ENCODE data around the gene NAP1L5. TPM values are rescaled to one million over a fixed set of nuclear protein-coding genes. Genes with fewer than 3 reads are reported as not detected.

Gene NAP1L5
- total and polyA plus RNA-seq, 4 donors, result 9.4 to 13.0 (median 10.4) TPM

DNA sequence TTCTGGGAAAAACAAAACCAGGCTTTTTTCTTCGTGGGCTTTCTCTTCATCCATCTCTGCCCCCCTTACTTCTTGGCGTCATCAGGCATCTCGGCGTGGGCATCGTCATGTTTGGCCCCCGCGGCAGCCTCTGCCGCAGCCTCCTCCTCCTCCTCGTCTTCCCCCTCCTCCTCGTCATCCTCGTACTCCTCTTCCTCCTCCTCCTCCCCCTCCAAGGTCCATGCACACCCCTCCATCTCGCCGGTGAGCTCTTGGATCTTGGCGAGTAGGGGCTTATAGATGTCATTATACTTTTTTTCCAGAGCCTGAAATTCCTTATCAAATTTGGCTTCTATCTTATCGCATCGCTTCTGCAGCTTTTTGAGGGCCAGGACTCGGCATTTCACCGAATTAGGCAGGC lies 488 bp downstream of the NAP1L5 start:
- Histone ChIP-seq H3K27me3 (ENCODE audit: control insufficient read depth in 1 of 2, insufficient read depth in 2 of 2, low read length in 1 of 2) (no peaks in the 10 kb centered on the region), H3K4me3 (ENCODE audit: low read length in 2 of 2) (peak overlapping the region; percentile 53 to 66), H3K9me3 (ENCODE audit: control insufficient read depth, low read length) (no peaks in the 10 kb centered on the region), H3K36me3 (ENCODE audit: control insufficient read depth in 1 of 2, insufficient read depth in 2 of 2, low read length in 1 of 2) (no peaks in the 10 kb centered on the region), H3K27ac (ENCODE audit: low read depth in 1 of 2, low read length in 2 of 2) (peak overlapping the region in 1 of 2 donors; percentile 70), H3K4me1 (ENCODE audit: control insufficient read depth in 1 of 2, insufficient read depth in 2 of 2, low read length in 2 of 2) (no peaks in the 10 kb centered on the region)
- intact Hi-C loops (cut with DNase I), result no loop called here
- WGBS, 2 donors, result 49 to 51% methylated on average over 18 of the region's 18 CpGs
- DNase-seq (peak in 1 of 2 donors; percentile 49), ATAC-seq (ENCODE audit: low FRiP score) (peak; percentile 66)

DNA sequence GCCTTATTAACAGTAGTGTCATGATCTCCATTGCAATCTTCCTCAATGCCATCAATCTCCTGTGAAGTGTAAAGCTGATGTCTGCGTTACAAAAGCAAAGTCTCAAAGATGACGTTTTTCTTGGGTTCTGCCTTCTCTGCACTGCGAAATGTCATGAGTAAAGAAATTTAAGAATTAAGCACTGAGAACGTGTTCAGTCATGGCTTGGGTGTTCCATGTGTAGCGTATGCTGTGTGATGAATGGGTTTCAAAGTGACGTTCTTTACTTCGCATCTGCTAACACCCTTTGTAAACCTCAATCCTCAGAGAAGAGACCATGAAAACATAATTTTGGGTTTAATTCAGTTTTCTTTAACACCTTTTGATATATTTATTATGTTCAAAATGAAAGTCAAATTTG lies 999 bp downstream of the NAP1L5 start:
- ATAC-seq (ENCODE audit: low FRiP score), result peak; percentile 45
- Histone ChIP-seq H3K36me3 (ENCODE audit: control insufficient read depth in 1 of 2, insufficient read depth in 2 of 2, low read length in 1 of 2) (no peaks in the 10 kb centered on the region), H3K27me3 (ENCODE audit: control insufficient read depth in 1 of 2, insufficient read depth in 2 of 2, low read length in 1 of 2) (no peaks in the 10 kb centered on the region), H3K9me3 (ENCODE audit: control insufficient read depth, low read length) (no peaks in the 10 kb centered on the region), H3K4me3 (ENCODE audit: low read length in 2 of 2) (no peak overlapping the region), H3K4me1 (ENCODE audit: control insufficient read depth in 1 of 2, insufficient read depth in 2 of 2, low read length in 2 of 2) (no peaks in the 10 kb centered on the region), H3K27ac (ENCODE audit: low read depth in 1 of 2, low read length in 2 of 2) (no peak overlapping the region)
- 44 to 48% methylated on average over 7 of the region's 7 CpGs for WGBS, 2 donors
- DNase-seq, result no peak
- intact Hi-C loops (cut with DNase I), result no loop called here

DNA sequence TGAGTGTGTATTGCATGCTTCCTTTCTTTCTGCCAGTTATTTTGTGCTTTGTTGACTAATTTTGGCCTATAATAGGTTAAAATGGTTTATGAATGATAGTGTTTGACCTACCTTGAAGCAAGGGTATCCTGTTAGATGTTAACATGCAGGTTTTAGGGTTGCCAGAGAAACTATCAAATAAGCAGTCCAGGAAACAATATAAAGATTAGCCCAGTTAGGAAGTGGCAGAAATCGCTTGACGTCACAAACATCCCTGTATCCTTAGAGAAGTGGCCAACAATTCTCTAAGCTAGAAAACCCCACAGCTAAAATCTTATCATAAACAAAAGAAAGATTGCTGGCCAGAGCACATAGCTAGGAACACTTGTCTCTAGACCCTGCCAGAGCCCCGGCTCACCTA lies 3.8 kb downstream of the NAP1L5 start:
- ATAC-seq (ENCODE audit: low FRiP score) (no peak), DNase-seq (peak in 1 of 2 donors; percentile 35)
- no peaks in the 10 kb centered on the region for H3K27me3 ChIP-seq (ENCODE audit: control insufficient read depth in 1 of 2, insufficient read depth in 2 of 2, low read length in 1 of 2)
- H3K27ac ChIP-seq (ENCODE audit: low read depth in 1 of 2, low read length in 2 of 2), result no peak overlapping the region
- no peaks in the 10 kb centered on the region for H3K4me1 ChIP-seq (ENCODE audit: control insufficient read depth in 1 of 2, insufficient read depth in 2 of 2, low read length in 2 of 2)
- no peaks in the 10 kb centered on the region for H3K9me3 ChIP-seq (ENCODE audit: control insufficient read depth, low read length)
- H3K4me3 ChIP-seq (ENCODE audit: low read length in 2 of 2), result no peak overlapping the region
- intact Hi-C loops (cut with DNase I), result no loop called here
- no peaks in the 10 kb centered on the region for H3K36me3 ChIP-seq (ENCODE audit: control insufficient read depth in 1 of 2, insufficient read depth in 2 of 2, low read length in 1 of 2)
- 56 to 61% methylated on average over 3 of the region's 3 CpGs for WGBS, 2 donors

DNA sequence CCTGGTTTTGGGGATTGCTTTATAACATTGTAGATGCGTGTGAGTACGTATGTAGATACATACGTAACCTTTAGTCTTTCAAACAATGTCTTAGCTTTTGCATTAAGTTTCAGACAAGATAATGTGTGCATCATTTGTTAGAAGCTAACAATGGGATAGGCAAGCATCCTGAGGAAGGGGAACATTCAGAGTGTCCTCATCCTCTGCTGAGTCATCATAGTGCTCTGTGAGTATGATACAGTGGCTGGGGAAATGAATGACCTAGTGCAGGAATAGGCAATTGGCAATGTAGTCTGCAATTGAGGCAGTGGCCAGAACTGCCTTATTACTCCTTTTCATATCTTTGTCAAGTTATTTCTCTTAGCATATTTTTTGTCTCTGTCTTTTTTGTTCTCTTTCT lies 7.3 kb downstream of the NAP1L5 start:
- ATAC-seq (ENCODE audit: low FRiP score) (peak; percentile 89), DNase-seq (no peak)
- H3K27ac ChIP-seq (ENCODE audit: low read depth in 1 of 2, low read length in 2 of 2), result no peak overlapping the region
- H3K4me1 ChIP-seq (ENCODE audit: control insufficient read depth in 1 of 2, insufficient read depth in 2 of 2, low read length in 2 of 2), result no peaks in the 10 kb centered on the region
- 96 to 97% methylated on average over 3 of the region's 3 CpGs for WGBS, 2 donors
- H3K4me3 ChIP-seq (ENCODE audit: low read length in 2 of 2), result no peak overlapping the region
- no peaks in the 10 kb centered on the region for H3K9me3 ChIP-seq (ENCODE audit: control insufficient read depth, low read length)
- intact Hi-C loops (cut with DNase I), result no loop called here
- H3K36me3 ChIP-seq (ENCODE audit: control insufficient read depth in 1 of 2, insufficient read depth in 2 of 2, low read length in 1 of 2), result peaks cover 0 to 2% of the 10 kb centered on the region in 2 donors
- H3K27me3 ChIP-seq (ENCODE audit: control insufficient read depth in 1 of 2, insufficient read depth in 2 of 2, low read length in 1 of 2), result no peaks in the 10 kb centered on the region

DNA sequence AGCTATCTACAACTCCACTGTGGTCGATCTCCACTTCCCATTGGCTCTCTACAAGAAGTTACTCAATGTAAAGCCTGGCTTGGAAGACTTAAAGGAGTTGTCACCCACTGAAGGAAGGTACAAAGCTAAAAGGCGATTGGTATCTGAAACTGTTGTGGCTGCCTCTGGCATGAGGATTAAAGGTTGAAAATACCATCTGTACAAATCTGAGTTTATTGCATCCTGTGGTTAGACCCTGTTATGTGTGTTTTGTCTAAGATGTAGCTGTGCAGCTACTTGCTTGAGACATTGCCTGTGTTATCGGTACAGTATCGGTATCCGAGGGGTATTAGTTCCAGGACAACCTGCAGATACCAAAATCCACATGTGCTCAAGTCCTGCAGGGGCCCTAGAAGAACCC lies 16.4 kb downstream of the NAP1L5 start:
- H3K9me3 ChIP-seq (ENCODE audit: control insufficient read depth, low read length), result no peaks in the 10 kb centered on the region
- H3K4me1 ChIP-seq (ENCODE audit: control insufficient read depth in 1 of 2, insufficient read depth in 2 of 2, low read length in 2 of 2), result no peaks in the 10 kb centered on the region
- ATAC-seq (ENCODE audit: low FRiP score) (no peak), DNase-seq (no peak)
- H3K4me3 ChIP-seq (ENCODE audit: low read length in 2 of 2), result no peak overlapping the region
- intact Hi-C loops (cut with DNase I), result no loop called here
- peaks cover 2 to 9% of the 10 kb centered on the region in 2 donors for H3K36me3 ChIP-seq (ENCODE audit: control insufficient read depth in 1 of 2, insufficient read depth in 2 of 2, low read length in 1 of 2)
- no peak overlapping the region for H3K27ac ChIP-seq (ENCODE audit: low read depth in 1 of 2, low read length in 2 of 2)
- H3K27me3 ChIP-seq (ENCODE audit: control insufficient read depth in 1 of 2, insufficient read depth in 2 of 2, low read length in 1 of 2), result no peaks in the 10 kb centered on the region
- 95 to 96% methylated on average over 5 of the region's 5 CpGs for WGBS, 2 donors

DNA sequence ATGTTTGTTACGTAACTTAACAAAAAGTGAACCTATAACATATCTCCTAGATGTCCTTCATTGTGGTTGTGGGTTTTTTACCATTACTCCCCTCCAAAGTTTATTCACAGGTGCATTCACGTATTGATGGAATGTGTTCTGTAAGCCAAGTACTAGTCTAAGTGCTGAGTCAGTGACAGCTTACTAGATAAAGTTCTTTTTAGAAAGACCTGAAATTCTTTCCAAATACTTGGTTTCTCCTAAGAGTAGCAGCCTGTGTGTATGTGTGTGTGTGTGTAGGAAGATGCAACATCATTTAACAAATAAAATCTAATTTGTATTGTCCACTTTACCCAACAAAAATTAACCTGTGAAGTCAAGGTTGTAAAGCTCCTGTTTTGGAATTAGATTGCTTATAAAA lies 22.1 kb downstream of the NAP1L5 start:
- Histone ChIP-seq H3K9me3 (ENCODE audit: control insufficient read depth, low read length) (no peaks in the 10 kb centered on the region), H3K36me3 (ENCODE audit: control insufficient read depth in 1 of 2, insufficient read depth in 2 of 2, low read length in 1 of 2) (peaks cover 2 to 11% of the 10 kb centered on the region in 2 donors), H3K4me3 (ENCODE audit: low read length in 2 of 2) (no peak overlapping the region), H3K27me3 (ENCODE audit: control insufficient read depth in 1 of 2, insufficient read depth in 2 of 2, low read length in 1 of 2) (no peaks in the 10 kb centered on the region), H3K27ac (ENCODE audit: low read depth in 1 of 2, low read length in 2 of 2) (no peak overlapping the region), H3K4me1 (ENCODE audit: control insufficient read depth in 1 of 2, insufficient read depth in 2 of 2, low read length in 2 of 2) (no peaks in the 10 kb centered on the region)
- intact Hi-C loops (cut with DNase I), result loop anchor here in 1 of 2 donors (10.0 kb wide), 1 partner anchor 349 kb away; no protein-coding TSS in a partner anchor
- ATAC-seq (ENCODE audit: low FRiP score), result no peak
- 66 to 68% methylated on average over 2 of the region's 2 CpGs for WGBS, 2 donors
- no peak for DNase-seq

DNA sequence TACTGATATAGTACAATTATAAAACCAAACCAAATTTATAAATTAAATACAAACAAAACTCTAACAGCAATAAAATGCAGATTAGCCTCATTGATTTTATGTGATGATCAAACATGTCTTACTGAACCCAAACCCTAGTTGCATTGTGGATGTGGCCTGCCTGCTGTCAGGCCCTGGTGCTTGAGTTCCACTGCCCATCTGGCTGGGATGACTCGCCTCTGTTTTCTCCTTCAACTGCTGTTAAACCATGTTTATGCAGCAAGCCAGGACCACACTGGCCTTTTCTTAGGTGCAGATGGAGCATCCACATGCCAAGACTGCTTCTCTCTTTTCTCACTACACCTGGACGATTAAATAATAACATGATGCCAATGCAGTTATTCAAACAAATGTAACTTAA lies 22.6 kb downstream of the NAP1L5 start:
- intact Hi-C loops (cut with DNase I), result loop anchor here in 1 of 2 donors (10.0 kb wide), 1 partner anchor 350 kb away; no protein-coding TSS in a partner anchor
- Histone ChIP-seq H3K27ac (ENCODE audit: low read depth in 1 of 2, low read length in 2 of 2) (no peak overlapping the region), H3K27me3 (ENCODE audit: control insufficient read depth in 1 of 2, insufficient read depth in 2 of 2, low read length in 1 of 2) (no peaks in the 10 kb centered on the region), H3K4me1 (ENCODE audit: control insufficient read depth in 1 of 2, insufficient read depth in 2 of 2, low read length in 2 of 2) (no peaks in the 10 kb centered on the region), H3K4me3 (ENCODE audit: low read length in 2 of 2) (no peak overlapping the region), H3K9me3 (ENCODE audit: control insufficient read depth, low read length) (no peaks in the 10 kb centered on the region), H3K36me3 (ENCODE audit: control insufficient read depth in 1 of 2, insufficient read depth in 2 of 2, low read length in 1 of 2) (peaks cover 2 to 11% of the 10 kb centered on the region in 2 donors)
- no peak for DNase-seq
- WGBS, 2 donors, result 81 to 89% methylated on average over 2 of the region's 2 CpGs
- ATAC-seq (ENCODE audit: low FRiP score), result no peak

DNA sequence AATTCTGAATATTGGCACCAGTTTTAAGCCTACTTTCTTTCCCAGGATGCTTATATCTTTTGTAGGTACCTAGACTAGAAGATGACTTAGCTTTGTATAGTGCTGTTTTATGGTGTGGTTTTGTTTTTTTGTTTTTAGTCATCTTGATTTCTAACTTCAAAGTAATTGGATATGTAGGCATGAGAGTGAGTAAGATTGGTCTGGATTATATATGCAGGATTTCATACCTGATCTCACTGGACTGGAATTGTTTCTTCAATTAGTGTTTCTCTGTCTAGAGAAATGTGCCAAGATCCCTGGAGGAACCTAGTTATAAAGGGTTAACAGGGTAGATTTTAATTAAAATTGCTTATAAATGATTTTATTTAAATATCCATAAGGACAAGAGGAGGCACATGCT lies 23.1 kb downstream of the NAP1L5 start:
- H3K27ac ChIP-seq (ENCODE audit: low read depth in 1 of 2, low read length in 2 of 2), result no peak overlapping the region
- no peak for DNase-seq
- no peak overlapping the region for H3K4me3 ChIP-seq (ENCODE audit: low read length in 2 of 2)
- intact Hi-C loops (cut with DNase I), result loop anchor here in 1 of 2 donors (10.0 kb wide), 1 partner anchor 350 kb away; no protein-coding TSS in a partner anchor
- no peaks in the 10 kb centered on the region for H3K27me3 ChIP-seq (ENCODE audit: control insufficient read depth in 1 of 2, insufficient read depth in 2 of 2, low read length in 1 of 2)
- H3K36me3 ChIP-seq (ENCODE audit: control insufficient read depth in 1 of 2, insufficient read depth in 2 of 2, low read length in 1 of 2), result peaks cover 2 to 11% of the 10 kb centered on the region in 2 donors
- no peaks in the 10 kb centered on the region for H3K9me3 ChIP-seq (ENCODE audit: control insufficient read depth, low read length)
- ATAC-seq (ENCODE audit: low FRiP score), result no peak
- H3K4me1 ChIP-seq (ENCODE audit: control insufficient read depth in 1 of 2, insufficient read depth in 2 of 2, low read length in 2 of 2), result no peaks in the 10 kb centered on the region

DNA sequence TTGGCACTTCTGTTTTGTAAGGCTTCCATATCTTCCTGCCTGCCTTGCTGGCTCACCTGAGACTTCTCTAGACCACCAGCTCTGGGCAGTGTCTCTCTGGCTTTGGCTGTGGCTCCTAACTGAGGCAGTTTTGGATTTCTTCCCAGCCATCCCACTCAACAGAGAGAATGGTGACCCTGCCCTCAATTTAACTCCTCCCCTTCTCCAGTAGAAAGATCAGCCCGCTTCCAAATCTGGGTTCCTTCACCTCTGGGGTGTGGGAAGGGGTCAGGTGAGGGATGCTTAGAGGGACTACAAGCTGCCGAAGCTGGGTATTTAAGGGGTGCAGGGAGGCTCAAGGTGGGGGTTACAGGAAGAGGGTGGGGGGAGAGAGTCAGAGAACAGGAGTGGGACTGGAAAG lies 23.7 kb downstream of the NAP1L5 start:
- no peak overlapping the region for H3K27ac ChIP-seq (ENCODE audit: low read depth in 1 of 2, low read length in 2 of 2)
- 60 to 64% methylated on average over 2 of the region's 2 CpGs for WGBS, 2 donors
- H3K27me3 ChIP-seq (ENCODE audit: control insufficient read depth in 1 of 2, insufficient read depth in 2 of 2, low read length in 1 of 2), result no peaks in the 10 kb centered on the region
- no peak for ATAC-seq (ENCODE audit: low FRiP score)
- intact Hi-C loops (cut with DNase I), result loop anchor here in 1 of 2 donors (10.0 kb wide), 1 partner anchor 351 kb away; no protein-coding TSS in a partner anchor
- H3K4me1 ChIP-seq (ENCODE audit: control insufficient read depth in 1 of 2, insufficient read depth in 2 of 2, low read length in 2 of 2), result no peaks in the 10 kb centered on the region
- DNase-seq, result no peak
- peaks cover 0 to 11% of the 10 kb centered on the region in 2 donors for H3K36me3 ChIP-seq (ENCODE audit: control insufficient read depth in 1 of 2, insufficient read depth in 2 of 2, low read length in 1 of 2)
- no peak overlapping the region for H3K4me3 ChIP-seq (ENCODE audit: low read length in 2 of 2)
- no peaks in the 10 kb centered on the region for H3K9me3 ChIP-seq (ENCODE audit: control insufficient read depth, low read length)

All from aorta (tissue), 5 donors.